ENCODE data around the gene OLFM3. TPM values are rescaled to one million over a fixed set of nuclear protein-coding genes. Genes with fewer than 3 reads are reported as not detected.

OLFM3 gene
- total RNA-seq, 1 experiment from 2014 or later = not detected

DNA sequence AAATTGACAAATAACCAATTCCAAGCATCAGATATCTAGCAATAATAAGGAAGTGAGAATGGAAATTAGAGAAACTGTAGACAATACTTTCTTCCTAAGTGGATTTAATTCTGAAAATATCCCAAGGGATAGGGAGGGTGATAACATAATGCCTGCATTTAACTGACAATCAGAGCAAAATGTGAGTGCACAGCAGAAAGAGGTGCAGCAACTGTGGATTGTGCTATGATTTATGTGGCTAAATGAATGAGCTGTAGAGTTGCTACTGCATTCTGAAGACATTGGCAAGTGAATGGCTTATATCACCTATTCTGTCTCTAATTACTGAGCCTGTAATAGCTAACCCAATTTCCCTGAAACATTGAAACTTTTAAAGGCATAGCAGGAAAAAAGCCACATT, 39.0 kb downstream of the OLFM3 start:
- no peaks in the 10 kb centered on the region for H3K4me1 ChIP-seq
- POLR2A ChIA-PET = no interaction called here
- Mint-ChIP-seq H3K27ac (ENCODE audit: unreplicated experiment) (no peak overlapping the region), H3K36me3 (ENCODE audit: insufficient read depth, unreplicated experiment) (no peaks in the 10 kb centered on the region), H3K27me3 (ENCODE audit: insufficient read depth, unreplicated experiment) (no peaks in the 10 kb centered on the region), H3K9me3 (ENCODE audit: unreplicated experiment) (no peaks in the 10 kb centered on the region), H3K4me1 (ENCODE audit: low read depth, unreplicated experiment) (no peaks in the 10 kb centered on the region), H3K4me3 (ENCODE audit: unreplicated experiment) (no peak overlapping the region)
- no peaks in the 10 kb centered on the region for H3K9me3 ChIP-seq
- H3K4me3 ChIP-seq (ENCODE audit: low read depth, low read length) = no peak overlapping the region
- intact Hi-C loops (cut with micrococcal nuclease; ENCODE audit: unreplicated experiment) = no loop called here
- no peaks in the 10 kb centered on the region for H3K36me3 ChIP-seq (ENCODE audit: control insufficient read depth, insufficient read depth, low read length)
- DNase-seq = no peak
- H3K27me3 ChIP-seq (replicated peaks; ENCODE audit: control insufficient read depth, insufficient read depth, low read length) = no peaks in the 10 kb centered on the region
- CTCF ChIA-PET = no interaction called here
- TF ChIP-seq CTCF (IDR thresholded peaks at IDR 0.05; ENCODE audit: insufficient read depth in 1 of 2, low read depth in 1 of 2, low read length in 1 of 2, severe bottlenecking in 1 of 2, unreplicated experiment in 1 of 2) = no peak
- BruUV-seq (replicated peaks) = no TSS peak

- H3K4me3 Mint-ChIP-seq (ENCODE audit: unreplicated experiment) = no peak overlapping the region
- no peaks in the 10 kb centered on the region for H3K27me3 Mint-ChIP-seq (ENCODE audit: insufficient read depth, unreplicated experiment)
- no peaks in the 10 kb centered on the region for H3K9me3 ChIP-seq
- TF ChIP-seq CTCF (IDR thresholded peaks at IDR 0.05; ENCODE audit: insufficient read depth in 1 of 2, low read depth in 1 of 2, low read length in 1 of 2, severe bottlenecking in 1 of 2, unreplicated experiment in 1 of 2) = no peak
- ChIA-PET POLR2A (no interaction called here), CTCF (no interaction called here)
- H3K9me3 Mint-ChIP-seq (ENCODE audit: unreplicated experiment) = no peaks in the 10 kb centered on the region
- no peaks in the 10 kb centered on the region for H3K36me3 Mint-ChIP-seq (ENCODE audit: insufficient read depth, unreplicated experiment)
- no peaks in the 10 kb centered on the region for H3K4me1 ChIP-seq
- no peaks in the 10 kb centered on the region for H3K27me3 ChIP-seq (replicated peaks; ENCODE audit: control insufficient read depth, insufficient read depth, low read length)
- H3K27ac Mint-ChIP-seq (ENCODE audit: unreplicated experiment) = no peak overlapping the region
- BruUV-seq (replicated peaks) = no TSS peak
- no peaks in the 10 kb centered on the region for H3K36me3 ChIP-seq (ENCODE audit: control insufficient read depth, insufficient read depth, low read length)
- H3K4me3 ChIP-seq (ENCODE audit: low read depth, low read length) = no peak overlapping the region
- intact Hi-C loops (cut with micrococcal nuclease; ENCODE audit: unreplicated experiment) = no loop called here
- no peak for DNase-seq
- no peaks in the 10 kb centered on the region for H3K4me1 Mint-ChIP-seq (ENCODE audit: low read depth, unreplicated experiment)
Measured at GRCh38 chr1:101953623-101954022, 43.1 kb downstream of the OLFM3 start.

- no peak for TF ChIP-seq CTCF (IDR thresholded peaks at IDR 0.05; ENCODE audit: insufficient read depth in 1 of 2, low read depth in 1 of 2, low read length in 1 of 2, severe bottlenecking in 1 of 2, unreplicated experiment in 1 of 2)
- Mint-ChIP-seq H3K4me3 (ENCODE audit: unreplicated experiment) (no peak overlapping the region), H3K9me3 (ENCODE audit: unreplicated experiment) (no peaks in the 10 kb centered on the region), H3K4me1 (ENCODE audit: low read depth, unreplicated experiment) (no peaks in the 10 kb centered on the region), H3K27me3 (ENCODE audit: insufficient read depth, unreplicated experiment) (no peaks in the 10 kb centered on the region), H3K36me3 (ENCODE audit: insufficient read depth, unreplicated experiment) (no peaks in the 10 kb centered on the region), H3K27ac (ENCODE audit: unreplicated experiment) (no peak overlapping the region)
- Histone ChIP-seq H3K4me1 (no peaks in the 10 kb centered on the region), H3K4me3 (ENCODE audit: low read depth, low read length) (no peak overlapping the region), H3K36me3 (ENCODE audit: control insufficient read depth, insufficient read depth, low read length) (no peaks in the 10 kb centered on the region), H3K9me3 (no peaks in the 10 kb centered on the region), H3K27me3 (replicated peaks; ENCODE audit: control insufficient read depth, insufficient read depth, low read length) (no peaks in the 10 kb centered on the region)
- no peak for DNase-seq
- POLR2A ChIA-PET = no interaction called here
- intact Hi-C loops (cut with micrococcal nuclease; ENCODE audit: unreplicated experiment) = no loop called here
- no TSS peak for BruUV-seq (replicated peaks)
- CTCF ChIA-PET = no interaction called here
Measured at GRCh38 chr1:101945884-101946283, 50.8 kb downstream of the OLFM3 start.
